Nucleus accumbens (tissue), 56 donors: ENCODE data around the gene PARP4.
A peak's percentile ranks its signal among the peaks of the same experiment; 100 is the strongest.
"Not testable (repeated sequence)": the region's sequence is repeated elsewhere in the genome, so short reads cannot be mapped to it uniquely, and the experiment has no call there.

Source experiments
- DNase-seq, 56 donors: peaks; one replicate each; lab custom pipeline; 2025; lab: John Stamatoyannopoulos, UW

PARP4 gene

GRCh38 chr13:24512197-24512907, at the start of gene PARP4:
PARP4 (minus strand) TSS chr13:24512778; CDS start chr13:24503776, 9,002 bp downstream.
- peak in 48 of 56 donors; percentile 21 to 81 (median 56) for DNase-seq

- DNase-seq, result not testable (repeated sequence)
Measured at GRCh38 chr13:24560579-24561187, 48.1 kb upstream of the PARP4 start.

GRCh38 chr13:24559431-24560218, 47.0 kb upstream of the PARP4 start:
- not testable (repeated sequence) for DNase-seq

- no peak for DNase-seq
Measured at GRCh38 chr13:24557081-24557480, 44.5 kb upstream of the PARP4 start.

- DNase-seq, result not testable (repeated sequence)
Measured at GRCh38 chr13:24553892-24554291, 41.3 kb upstream of the PARP4 start.

GRCh38 chr13:24541476-24542352, 29.1 kb upstream of the PARP4 start:
- DNase-seq, result not testable (repeated sequence)

GRCh38 chr13:24541127-24541475, 28.5 kb upstream of the PARP4 start:
- DNase-seq, result no peak

GRCh38 chr13:24540236-24541126, 27.9 kb upstream of the PARP4 start:
- DNase-seq, result no peak

- DNase-seq, result no peak
Measured at GRCh38 chr13:24539500-24540165, 27.1 kb upstream of the PARP4 start.

GRCh38 chr13:24529478-24529877, 16.9 kb upstream of the PARP4 start:
- DNase-seq, result no peak

- DNase-seq, result no peak
Measured at GRCh38 chr13:24528816-24529398, 16.3 kb upstream of the PARP4 start.

- no peak for DNase-seq
Measured at GRCh38 chr13:24527266-24527775, 14.7 kb upstream of the PARP4 start.

GRCh38 chr13:24520733-24521132, 8.2 kb upstream of the PARP4 start:
- no peak for DNase-seq

GRCh38 chr13:24516919-24517318, 4.3 kb upstream of the PARP4 start:
- no peak for DNase-seq

GRCh38 chr13:24512908-24513213, 283 bp upstream of the PARP4 start:
- DNase-seq, result no peak

- no peak for DNase-seq
Measured at GRCh38 chr13:24511816-24512196, 772 bp downstream of the PARP4 start.

- no peak for DNase-seq
Measured at GRCh38 chr13:24511019-24511815, 1.4 kb downstream of the PARP4 start.
